T-helper 1 cell treated with Interleukin-12 subunit alpha and Interleukin-12 subunit beta and Interleukin-4 antibody, amounts not matched to agents 30 μg/mL and 1 μg/mL, for 36 hours (primary cell): Measurements from ENCODE around the gene OR9Q2.
"Not testable (repeated sequence)": the region's sequence is repeated elsewhere in the genome, so short reads cannot be mapped to it uniquely, and the experiment has no call there.

Experiments
- H3K27ac Mint-ChIP-seq: one replicate; pipeline ENCODE4 v1.8.0; 2021; ENCODE audit warnings: mild to moderate bottlenecking, mixed read lengths
- H3K27me3 Mint-ChIP-seq: one replicate; pipeline ENCODE4 v1.8.0; 2021; ENCODE audit warnings: low read depth, mixed read lengths
- H3K36me3 Mint-ChIP-seq: one replicate; pipeline ENCODE4 v1.8.0; 2021; ENCODE audit warnings: low read depth, mixed read lengths
- H3K4me1 Mint-ChIP-seq: one replicate; pipeline ENCODE4 v1.8.0; 2021; ENCODE audit warnings: low read depth, mixed read lengths
- H3K4me3 Mint-ChIP-seq: one replicate; pipeline ENCODE4 v1.8.0; 2021; ENCODE audit warnings: mild to moderate bottlenecking, moderate library complexity, mixed read lengths
- H3K9me3 Mint-ChIP-seq: one replicate; pipeline ENCODE4 v1.8.0; 2021; ENCODE audit warnings: mixed read lengths

OR9Q2 gene

GRCh38 chr11:58212420-58212819 lies 23.6 kb downstream of the OR9Q2 start, which contains the start of gene OR1S1:
Gene OR1S1 (plus strand): TSS chr11:58212720.
- H3K27me3 Mint-ChIP-seq, H3K4me1 Mint-ChIP-seq: not testable (repeated sequence)

DNA sequence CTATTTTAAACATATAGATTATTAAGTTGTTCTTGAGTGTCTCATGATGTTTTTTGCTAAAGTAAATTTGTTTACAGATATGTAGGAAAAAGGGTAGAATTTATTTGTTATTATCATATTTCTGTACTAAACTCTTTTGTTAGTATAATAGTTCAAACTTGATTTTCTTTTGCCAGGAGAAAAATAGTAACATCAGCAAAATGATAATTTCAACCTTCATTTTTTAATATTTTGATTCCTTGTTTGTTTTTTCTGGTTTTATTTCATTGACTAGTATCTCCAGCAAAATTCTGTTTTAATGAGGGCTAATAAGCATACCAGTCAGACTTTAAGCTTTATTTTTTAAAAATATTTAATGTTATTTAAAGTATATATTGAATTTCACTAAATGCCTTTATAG lies 27.6 kb downstream of the OR9Q2 start:
- no peaks in the 10 kb centered on the region for H3K9me3 Mint-ChIP-seq
- H3K36me3 Mint-ChIP-seq, result no peaks in the 10 kb centered on the region
- no peaks in the 10 kb centered on the region for H3K4me1 Mint-ChIP-seq
- no peak overlapping the region for H3K27ac Mint-ChIP-seq
- no peak overlapping the region for H3K4me3 Mint-ChIP-seq
- no peaks in the 10 kb centered on the region for H3K27me3 Mint-ChIP-seq

More at GRCh38 chr11:58212420-58212819, 23.6 kb downstream of the OR9Q2 start, which contains the start of gene OR1S1:
- not testable (repeated sequence) for H3K4me3 Mint-ChIP-seq, H3K9me3 Mint-ChIP-seq, H3K27ac Mint-ChIP-seq, H3K36me3 Mint-ChIP-seq

- Mint-ChIP-seq H3K27ac (no peak overlapping the region), H3K27me3 (no peaks in the 10 kb centered on the region), H3K9me3 (no peaks in the 10 kb centered on the region), H3K36me3 (no peaks in the 10 kb centered on the region), H3K4me3 (no peak overlapping the region), H3K4me1 (no peaks in the 10 kb centered on the region)
Measured at GRCh38 chr11:58222721-58223120, 33.9 kb downstream of the OR9Q2 start.

DNA sequence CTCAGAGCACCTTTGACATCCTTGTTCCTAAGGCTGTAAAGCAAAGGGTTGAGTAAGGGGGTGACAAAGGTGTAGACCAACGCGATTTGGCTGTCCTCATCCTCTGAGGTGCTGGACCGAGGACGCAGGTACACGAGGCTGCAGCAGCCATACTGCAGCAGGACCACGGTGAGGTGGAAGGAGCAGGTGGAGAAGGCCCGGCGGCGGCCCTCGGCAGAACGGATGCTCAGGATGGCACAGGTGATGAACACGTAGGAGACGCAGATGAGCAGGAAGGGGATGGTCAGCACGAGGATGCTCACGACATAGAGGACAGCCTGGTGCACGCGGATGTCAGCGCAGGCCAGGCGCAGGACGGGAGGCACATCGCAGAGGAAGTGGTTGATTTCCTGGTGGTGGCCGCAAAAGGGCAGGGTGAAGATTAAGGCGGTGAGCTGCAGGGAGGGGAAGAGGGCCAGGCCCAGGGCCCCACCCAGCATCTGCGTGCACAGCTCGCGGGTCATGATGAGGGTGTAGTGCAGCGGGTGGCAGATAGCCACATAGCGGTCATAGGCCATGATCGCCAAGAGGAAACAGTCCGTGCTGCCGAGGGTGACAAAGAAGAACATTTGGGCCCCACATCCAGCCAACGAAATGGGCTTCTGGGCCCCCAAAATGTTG lies 39.2 kb downstream of the OR9Q2 start:
- no peaks in the 10 kb centered on the region for H3K9me3 Mint-ChIP-seq
- H3K27me3 Mint-ChIP-seq, result no peaks in the 10 kb centered on the region
- no peak overlapping the region for H3K27ac Mint-ChIP-seq
- no peak overlapping the region for H3K4me3 Mint-ChIP-seq
- no peaks in the 10 kb centered on the region for H3K36me3 Mint-ChIP-seq
- H3K4me1 Mint-ChIP-seq, result no peaks in the 10 kb centered on the region
